NCI-H187 treated with DMSO at 0.1 percent for 48 hours (cell line): ENCODE results near the gene EFHD1.
"Not testable (repeated sequence)": the region's sequence is repeated elsewhere in the genome, so short reads cannot be mapped to it uniquely, and the experiment has no call there.

ENCODE experiments used
- DNase-seq: peaks from one replicate; lab custom pipeline; 2025; lab: John Stamatoyannopoulos, UW

EFHD1 gene

GRCh38 chr2:232621186-232621585 lies 12.2 kb upstream of the EFHD1 start:
- DNase-seq: no peak

GRCh38 chr2:232622563-232622962 lies 10.8 kb upstream of the EFHD1 start:
- no peak for DNase-seq

DNA sequence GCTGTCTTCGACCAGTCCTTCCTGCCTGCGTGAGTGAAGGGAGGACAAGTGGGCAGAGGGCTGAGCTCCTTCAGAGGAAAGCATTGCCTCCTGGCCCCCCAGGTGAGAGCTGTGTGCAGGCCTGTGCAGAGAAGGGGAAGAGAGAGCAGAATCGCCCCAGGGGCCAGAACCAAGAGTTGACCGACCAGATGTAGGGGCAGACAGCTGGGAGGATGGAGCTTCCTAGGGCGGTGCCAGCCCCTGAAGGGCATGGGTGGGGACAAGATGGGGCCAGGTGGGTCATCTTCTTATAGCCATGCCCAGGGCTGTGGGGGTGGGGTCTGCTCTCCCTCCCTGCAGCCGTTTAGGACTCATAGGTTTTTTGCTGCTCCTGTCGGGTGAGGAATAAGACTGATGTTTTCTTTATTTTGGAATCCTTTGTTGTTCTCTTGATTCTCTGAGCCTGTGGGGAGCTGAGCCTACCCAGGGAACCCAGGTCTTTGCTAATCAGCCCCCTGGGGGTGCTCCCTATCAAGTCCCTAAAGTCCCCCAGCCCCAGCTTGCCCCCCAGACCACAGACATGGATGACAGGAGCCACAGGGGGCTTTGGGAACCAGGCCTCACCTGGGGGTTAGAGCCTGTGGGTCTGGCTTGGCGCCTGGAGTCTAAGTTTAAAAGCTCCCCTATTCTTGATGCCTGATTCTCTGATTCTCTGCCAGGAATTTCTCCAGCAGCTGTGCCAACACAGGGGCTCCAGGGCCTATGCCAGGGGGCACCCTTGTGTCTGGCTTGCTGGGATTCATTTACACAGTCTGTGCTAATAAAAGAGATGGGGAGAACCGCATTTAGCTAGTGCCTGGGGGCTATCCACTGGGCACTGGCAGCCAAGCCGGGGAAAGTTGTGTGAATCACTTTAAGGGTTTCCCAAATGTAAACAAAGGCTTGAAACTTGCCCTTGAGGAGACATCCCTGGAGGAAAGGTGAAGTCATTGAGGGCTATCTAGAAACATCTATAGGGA lies 9.3 kb upstream of the EFHD1 start:
- DNase-seq: no peak

- no peak for DNase-seq
These were observed 6.8 kb upstream of the EFHD1 start for GRCh38 chr2:232626584-232626983.

GRCh38 chr2:232628466-232629128 lies 4.8 kb upstream of the EFHD1 start:
- no peak for DNase-seq

DNA sequence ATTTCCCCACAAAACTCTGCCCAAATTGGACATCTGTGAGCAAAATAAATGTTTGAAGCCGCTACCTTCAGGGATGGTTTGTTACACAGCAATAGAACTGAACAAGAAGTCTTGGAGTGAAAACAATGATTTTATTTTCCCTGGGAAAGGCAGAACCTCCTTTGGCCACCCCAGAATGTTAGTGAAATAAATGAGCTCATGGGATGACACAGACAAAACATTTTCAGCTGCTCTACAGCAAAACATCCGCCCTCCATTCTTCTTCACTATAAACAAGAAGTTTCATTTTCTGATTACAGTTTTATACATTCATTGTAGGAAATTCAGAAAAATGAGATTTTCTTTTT lies 4.3 kb upstream of the EFHD1 start:
- no peak for DNase-seq

GRCh38 chr2:232632229-232632903 lies 1.0 kb upstream of the EFHD1 start:
- DNase-seq: no peak

DNA sequence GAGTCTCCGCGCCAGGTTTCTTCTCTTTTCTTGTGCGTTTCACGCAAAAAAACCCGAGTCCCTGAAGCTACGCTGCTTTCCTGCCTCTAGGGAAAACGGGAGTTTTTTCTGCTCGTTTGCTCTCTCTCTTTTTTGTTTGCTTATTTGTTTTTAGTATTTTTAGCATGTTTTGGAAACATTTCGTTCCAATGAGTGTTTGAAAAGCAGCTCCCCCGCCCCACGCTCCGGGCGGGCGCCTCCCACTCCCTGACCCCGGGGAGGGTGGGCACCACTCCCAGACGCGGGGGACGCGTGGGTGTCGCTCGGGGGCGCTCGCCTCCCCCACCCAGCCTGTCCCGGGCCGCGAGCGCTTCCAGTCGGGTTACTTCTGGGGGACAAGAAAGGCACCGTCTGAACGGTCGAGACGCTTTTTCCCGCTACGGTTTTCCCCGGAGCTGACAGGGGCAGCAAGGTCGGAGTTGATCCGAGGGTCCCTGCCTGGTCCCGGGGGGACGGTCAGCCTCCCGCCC lies 446 bp upstream of the EFHD1 start:
- DNase-seq: no peak

DNA sequence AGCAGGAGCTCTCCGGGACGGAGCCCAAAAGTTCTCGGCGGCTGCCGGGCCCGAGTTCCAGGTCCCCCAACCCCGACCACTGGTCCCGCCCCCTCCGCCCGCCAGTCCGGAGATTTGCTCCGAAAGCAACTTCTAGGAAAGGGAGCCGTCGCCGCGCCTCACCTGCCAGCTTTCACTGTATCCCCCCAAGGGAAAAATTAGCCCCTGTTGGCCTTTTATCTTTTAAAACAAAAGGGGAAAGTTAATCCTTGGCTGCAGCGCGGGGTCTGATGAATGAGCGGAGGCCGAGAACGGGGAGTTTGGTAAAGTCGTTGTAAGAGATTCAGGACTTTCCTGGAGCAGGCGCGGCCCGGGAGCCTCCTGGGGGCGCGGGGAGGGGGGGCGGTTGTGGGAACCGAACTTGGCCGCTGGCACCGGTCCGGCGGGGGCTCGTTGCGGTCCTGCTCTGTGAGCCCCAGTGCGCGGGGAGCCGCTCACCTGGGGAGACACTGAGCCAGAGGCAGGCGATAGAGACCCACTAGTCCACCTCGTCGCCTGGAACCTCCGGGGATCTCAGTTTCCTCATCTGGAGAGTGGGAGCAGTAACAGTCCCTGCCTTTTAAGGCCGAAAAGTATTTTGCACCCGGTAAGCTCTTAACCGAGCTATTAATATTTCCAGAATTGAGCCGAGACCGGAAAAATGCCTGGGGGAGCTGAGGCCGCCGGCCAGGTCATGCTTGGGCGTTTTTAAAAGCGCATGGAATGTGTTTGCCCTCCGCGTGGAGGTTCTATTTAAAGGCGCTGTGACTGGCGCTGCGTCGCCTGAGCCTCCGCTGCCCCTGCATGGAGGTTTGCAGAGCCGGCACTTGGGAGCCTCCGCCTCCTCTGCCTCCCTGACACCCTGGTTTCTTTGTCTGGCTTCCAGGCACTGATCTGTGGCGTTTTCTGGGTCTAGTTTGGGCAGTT lies 1.1 kb downstream of the EFHD1 start:
- no peak for DNase-seq

DNA sequence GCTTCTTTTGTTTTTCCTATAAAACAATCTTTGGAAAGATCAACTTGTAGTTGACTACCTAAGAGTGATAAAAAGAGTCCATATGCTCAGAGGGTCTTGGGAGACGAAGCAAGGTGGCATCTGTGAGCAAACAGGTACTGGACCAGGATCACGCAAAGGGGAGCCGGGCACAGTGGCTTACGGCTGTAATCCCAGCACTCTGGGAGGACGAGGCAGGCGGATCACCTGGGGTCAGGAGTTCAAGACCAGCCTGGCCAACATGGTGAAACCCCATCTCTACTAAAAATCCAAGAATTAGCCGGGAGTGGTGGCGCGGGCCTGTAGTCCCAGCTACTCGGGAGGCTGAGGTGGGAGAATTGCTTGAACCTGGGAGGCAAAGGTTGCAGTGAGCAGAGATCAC lies 2.0 kb downstream of the EFHD1 start:
- DNase-seq: not testable (repeated sequence)

DNA sequence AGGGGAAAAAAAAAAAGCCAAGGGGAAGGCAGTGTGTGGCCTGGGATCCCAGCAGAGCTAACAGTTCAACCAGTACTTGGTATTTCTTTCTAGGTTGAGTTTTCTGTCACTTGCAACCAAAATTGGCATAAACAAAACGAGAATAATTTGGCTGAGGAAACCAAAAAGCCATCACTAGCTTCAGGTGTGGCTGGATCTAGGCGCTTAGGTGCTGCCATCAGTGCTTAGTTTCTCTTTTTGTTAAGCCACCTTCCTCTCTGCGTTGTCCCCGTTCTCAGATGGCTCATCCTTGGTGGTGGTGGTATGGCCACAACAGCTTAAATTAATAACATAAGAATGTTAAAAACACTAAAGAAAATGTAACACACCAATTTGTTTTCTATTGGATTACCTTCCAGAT lies 2.4 kb downstream of the EFHD1 start:
- DNase-seq: no peak

DNA sequence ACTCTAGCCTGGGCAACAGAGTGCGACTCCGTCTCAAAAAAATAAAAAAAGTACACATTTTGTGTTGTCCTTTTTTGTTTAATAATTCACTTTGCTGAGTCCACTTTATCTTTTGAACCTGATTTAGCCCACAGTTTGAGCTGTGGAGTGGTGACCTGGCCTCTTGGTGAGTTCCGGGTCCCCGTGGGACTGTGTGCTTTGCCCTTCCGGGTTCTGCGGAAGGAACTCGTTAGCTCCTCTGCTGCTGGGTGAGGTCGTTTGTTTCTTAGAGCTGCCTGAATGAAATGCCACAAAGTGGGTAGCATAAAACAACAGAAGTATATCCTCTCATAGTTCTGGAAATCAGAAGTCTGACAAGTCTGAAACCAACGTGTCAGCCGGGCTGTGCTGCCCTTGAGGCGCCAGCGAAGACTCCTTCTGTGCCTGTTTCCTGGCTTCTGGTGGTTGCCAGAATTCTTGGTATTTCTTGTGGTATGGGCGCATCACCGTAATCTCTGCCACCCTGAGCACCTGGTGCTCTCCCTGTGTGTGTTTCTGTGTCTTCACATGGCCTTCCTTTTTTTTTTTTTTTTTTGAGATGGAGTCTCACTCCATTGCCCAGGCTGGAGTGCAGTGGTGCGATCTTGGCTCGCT lies 3.5 kb downstream of the EFHD1 start:
- DNase-seq: no peak

GRCh38 chr2:232637866-232638583 lies 4.6 kb downstream of the EFHD1 start:
- DNase-seq: no peak

- no peak for DNase-seq
These were observed 7.9 kb downstream of the EFHD1 start for GRCh38 chr2:232641153-232641848.

DNA sequence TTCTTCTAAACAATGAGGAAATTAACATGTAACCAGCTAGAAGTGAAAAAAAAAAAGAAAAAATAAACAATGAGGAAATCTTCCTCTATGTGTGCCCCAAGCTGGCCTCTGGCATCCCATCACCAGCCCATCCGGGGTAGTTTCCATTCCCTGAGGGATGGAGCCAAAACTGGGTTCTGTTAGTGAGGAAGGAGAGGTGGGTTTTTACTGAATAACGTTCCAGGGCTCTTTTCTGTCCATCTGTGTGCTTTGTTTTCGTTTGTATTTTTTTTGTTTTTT lies 9.7 kb downstream of the EFHD1 start:
- no peak for DNase-seq

DNA sequence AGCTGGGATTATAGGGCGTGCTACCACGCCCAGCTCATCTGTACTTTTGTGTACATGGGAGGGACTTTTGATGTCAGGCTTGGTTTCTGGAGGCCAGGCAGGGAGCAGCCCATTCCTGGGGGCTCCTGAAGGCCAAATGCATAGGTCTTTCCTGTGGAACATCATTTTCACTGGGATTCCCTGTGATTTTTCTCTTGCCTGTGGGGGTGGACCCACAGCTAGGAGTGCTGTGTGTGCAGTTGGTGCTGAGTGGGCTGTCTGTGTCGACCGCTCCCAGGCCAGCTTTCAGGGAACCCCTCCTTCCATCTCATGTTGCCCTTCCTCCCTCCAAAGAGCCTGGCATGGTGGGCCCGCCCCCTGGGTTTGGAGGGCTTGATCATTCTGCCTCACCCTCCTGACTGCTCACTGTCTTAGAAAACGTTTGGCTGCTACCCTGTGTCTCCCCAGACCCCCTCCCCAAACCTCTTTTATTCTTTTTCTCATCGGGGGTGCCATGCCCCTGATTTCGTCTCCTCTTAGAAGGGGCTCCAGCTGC lies 10.5 kb downstream of the EFHD1 start:
- DNase-seq: no peak

- no peak for DNase-seq
These were observed 11.7 kb downstream of the EFHD1 start for GRCh38 chr2:232645061-232645460.

DNA sequence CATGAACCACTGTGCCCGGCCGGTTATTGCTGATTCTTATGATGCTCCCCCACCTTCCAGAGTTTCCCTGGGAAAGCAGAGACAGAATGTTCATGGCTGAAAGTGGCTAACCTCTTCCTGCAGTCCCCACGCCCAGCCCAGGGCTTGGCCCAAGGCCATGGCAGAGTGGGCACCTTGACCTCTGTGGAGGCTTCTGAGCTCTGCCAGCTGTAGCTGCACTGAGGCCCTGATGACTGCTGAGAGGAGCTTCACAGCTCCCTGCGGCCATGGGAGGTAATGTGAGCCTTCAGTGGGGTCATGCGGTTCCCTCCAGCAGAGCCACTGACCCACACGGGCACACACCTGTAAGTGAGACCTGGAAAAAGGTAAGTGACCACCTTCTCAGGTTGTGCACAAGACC lies 13.3 kb downstream of the EFHD1 start:
- DNase-seq: no peak

DNA sequence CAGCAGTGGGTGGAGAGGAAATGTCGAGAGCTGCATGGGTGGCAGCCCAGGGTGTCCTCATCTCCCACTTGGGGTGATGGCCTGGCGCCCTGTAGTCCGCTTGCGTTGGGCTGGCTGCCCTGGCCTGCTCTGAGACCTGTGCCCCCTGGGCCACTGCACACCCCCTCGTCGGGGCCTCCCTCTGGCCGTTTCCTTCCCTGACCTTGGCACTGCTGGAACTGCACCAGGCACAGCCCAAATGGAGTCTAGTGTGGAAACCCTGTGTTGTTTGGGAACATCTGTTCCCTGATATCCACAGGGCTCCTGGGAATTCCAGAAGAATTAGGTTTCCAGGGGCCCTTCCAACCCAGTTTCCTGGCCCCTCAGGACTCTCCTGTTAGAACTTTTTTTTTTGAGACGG lies 13.9 kb downstream of the EFHD1 start:
- DNase-seq: no peak

GRCh38 chr2:232649033-232649432 lies 15.6 kb downstream of the EFHD1 start:
- no peak for DNase-seq
